ENCODE measurements around the gene TMIGD2.

TMIGD2 gene

GRCh38 chr19:4326215-4326836 lies 24.1 kb upstream of the TMIGD2 start:
- no peak for DNase-seq (ENCODE audit: low spot score)

DNA sequence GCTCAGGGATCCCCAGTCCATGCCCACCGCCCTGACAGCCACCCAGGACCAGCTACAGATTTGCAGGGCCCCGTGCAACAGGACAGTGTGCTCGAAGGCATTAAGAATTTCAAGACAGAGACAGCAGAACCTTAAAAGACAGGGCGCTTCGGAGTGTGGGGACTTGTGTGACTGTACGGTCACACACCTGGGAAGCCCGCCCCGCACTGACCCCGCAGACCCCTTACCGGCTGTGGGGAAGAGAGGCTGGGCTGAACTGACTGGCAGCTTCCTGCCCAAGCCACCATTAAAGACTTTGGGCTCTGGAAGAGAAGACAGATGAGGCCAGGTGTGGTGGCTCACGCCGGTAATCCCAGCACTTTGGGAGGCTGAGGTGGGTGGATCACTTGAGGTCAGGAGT lies 22.0 kb upstream of the TMIGD2 start:
- DNase-seq (ENCODE audit: low spot score) = no peak

DNA sequence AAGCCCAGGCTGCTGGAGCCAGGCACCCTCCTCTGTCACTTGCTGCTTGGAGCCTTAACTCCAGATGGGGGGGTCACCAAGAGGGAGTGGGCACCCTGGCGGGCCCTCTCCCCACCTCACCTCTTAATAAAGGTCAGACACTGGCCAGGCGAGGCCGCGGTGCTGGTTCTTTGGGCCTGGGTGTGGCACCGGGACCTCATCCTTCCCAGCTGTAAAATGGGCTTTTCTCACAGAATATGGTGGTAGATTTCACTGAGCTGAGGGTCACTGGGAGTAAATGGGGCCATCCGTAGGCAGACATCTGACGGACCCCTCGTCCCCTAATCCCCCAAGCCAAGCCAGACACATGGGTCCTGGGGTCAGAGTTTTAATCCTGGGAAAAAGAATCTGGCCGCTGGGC lies 21.5 kb upstream of the TMIGD2 start:
- no peak for DNase-seq (ENCODE audit: low spot score)

DNA sequence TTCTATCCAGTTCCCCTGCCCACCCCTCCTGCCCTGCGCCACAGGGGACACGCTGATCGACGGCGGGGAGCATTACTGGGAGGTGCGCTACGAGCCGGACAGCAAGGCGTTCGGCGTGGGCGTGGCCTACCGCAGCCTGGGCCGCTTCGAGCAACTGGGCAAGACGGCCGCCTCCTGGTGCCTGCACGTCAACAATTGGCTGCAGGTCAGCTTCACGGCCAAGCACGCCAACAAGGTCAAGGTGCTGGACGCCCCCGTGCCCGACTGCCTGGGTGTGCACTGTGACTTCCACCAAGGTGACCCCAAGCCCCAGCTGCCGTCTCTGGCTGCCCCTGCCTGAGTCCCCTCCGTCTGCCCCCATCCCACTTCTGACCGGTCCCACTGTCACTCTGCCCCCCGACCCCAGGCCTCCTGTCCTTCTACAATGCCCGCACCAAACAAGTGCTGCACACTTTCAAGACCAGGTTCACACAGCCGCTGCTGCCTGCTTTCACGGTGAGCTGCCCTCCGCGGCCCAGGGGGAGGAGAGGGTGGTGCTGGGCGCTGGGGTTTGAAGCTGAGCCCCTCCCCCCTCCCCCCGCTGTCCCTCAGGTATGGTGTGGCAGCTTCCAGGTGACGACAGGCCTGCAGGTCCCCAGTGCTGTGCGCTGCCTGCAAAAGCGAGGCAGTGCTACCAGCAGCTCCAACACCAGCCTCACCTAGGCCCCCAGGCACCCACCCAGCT lies 20.9 kb upstream of the TMIGD2 start:
- no peak for DNase-seq (ENCODE audit: low spot score)

- no peak for DNase-seq (ENCODE audit: low spot score)
These were observed 18.2 kb upstream of the TMIGD2 start for GRCh38 chr19:4320419-4320818.

- DNase-seq (ENCODE audit: low spot score) = no peak
These were observed 17.0 kb upstream of the TMIGD2 start for GRCh38 chr19:4319067-4319718.

DNA sequence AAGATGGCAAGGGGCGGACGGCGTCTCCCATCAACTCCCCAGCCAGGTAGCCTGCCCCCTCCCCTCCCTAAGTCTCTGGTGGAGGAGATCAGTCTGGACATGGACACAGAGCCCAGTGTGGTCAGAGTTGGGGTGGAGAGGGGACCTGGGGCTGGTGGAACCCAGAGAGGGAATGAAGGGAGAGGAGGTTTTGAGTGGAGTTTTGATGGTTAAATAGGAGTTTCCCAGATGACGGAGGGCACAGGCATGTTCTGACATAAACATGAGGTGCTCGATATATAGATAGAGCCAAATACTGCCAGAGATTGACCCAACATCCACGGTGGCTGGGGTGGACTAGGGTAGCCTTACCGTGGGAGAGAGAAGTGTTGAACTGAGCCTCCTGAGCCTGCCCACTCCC lies 16.3 kb upstream of the TMIGD2 start:
- no peak for DNase-seq (ENCODE audit: low spot score)

- DNase-seq (ENCODE audit: low spot score) = no peak
These were observed 14.8 kb upstream of the TMIGD2 start for GRCh38 chr19:4316956-4317355.

- no peak for DNase-seq (ENCODE audit: low spot score)
These were observed 11.8 kb upstream of the TMIGD2 start for GRCh38 chr19:4313847-4314490.

GRCh38 chr19:4310247-4311121 lies 8.3 kb upstream of the TMIGD2 start:
- DNase-seq (ENCODE audit: low spot score) = no peak

- DNase-seq (ENCODE audit: low spot score) = no peak
These were observed 3.5 kb upstream of the TMIGD2 start for GRCh38 chr19:4305659-4306058.

- no peak for DNase-seq (ENCODE audit: low spot score)
These were observed 3.0 kb upstream of the TMIGD2 start for GRCh38 chr19:4305257-4305612.

DNA sequence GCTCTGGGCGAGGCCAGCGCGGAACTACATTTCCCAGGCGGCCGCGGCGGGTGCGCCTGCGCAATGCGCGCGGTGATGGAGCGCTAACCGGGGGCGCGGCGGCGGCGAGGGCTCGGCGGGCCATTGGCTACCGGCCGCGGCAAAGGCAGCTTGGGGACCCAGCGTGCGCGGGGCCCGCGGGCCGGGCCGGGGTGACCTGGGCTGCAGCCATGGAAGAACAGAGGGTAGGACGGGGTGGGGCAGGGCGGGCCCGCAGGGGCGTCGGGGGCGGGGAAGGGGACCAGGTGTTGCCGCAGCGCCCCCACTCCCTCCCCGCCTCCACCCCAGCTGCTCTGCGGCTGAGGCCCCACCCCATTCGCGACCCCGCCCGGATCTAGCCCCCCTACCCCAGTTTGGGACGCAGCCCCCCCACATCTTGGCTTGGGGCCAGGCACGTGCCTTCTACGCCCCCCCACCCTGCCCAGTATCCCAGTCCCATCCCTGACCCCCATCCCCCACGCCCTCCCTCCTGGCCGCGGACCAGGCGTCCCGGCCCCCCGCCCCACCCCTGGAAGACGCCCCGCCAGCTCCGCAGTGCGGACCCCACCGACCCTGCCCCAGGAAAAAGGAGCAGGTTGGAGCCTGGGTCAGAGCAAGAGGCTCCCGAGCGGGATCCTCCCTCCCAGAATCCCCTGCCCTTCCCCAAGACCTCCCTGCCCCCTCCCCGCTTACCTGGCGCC lies 2.5 kb upstream of the TMIGD2 start, which contains the start of gene FSD1:
Gene FSD1, plus strand, starts transcription at position 61 of the 719 bp plus-strand sequence. Its CDS starts 149 bp downstream, at position 210.
- peak; percentile 99 for DNase-seq (ENCODE audit: low spot score)

DNA sequence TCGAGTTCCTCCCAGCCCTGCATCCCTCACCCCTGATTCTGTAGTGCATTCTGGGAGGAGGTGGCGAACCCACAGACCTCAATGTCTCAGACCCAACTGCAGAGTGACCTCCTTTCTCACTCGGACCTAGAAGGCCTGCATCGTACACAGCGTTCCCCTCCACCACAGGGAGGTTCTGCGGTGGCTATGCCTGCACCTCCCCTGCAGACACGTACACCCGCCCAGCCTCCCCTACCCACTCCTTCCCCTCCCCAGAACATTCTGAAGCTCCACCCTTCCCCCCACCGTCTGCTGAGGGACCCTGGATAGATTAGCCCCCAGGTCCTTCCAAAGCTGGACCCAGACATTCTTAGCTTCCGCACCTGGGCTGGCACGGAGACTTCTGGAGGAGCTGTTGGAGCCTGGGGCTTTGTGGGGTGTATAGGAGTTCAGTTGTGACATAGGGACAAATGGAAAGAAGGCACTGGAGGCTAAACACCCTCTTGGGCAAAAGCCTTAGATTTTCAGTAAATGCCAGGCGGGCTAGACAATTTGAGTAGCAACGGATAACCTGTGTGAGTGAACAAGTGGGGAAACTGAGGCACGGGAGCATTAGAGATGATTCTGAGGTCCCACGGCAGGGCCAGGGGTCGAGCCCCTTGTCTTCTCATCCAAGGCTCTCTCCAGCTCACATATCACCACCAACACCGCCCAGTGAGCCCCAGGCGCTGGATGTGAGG lies 1.8 kb upstream of the TMIGD2 start:
- DNase-seq (ENCODE audit: low spot score) = no peak

GRCh38 chr19:4301590-4302242 lies 473 bp downstream of the TMIGD2 start:
- no peak for DNase-seq (ENCODE audit: low spot score)

DNA sequence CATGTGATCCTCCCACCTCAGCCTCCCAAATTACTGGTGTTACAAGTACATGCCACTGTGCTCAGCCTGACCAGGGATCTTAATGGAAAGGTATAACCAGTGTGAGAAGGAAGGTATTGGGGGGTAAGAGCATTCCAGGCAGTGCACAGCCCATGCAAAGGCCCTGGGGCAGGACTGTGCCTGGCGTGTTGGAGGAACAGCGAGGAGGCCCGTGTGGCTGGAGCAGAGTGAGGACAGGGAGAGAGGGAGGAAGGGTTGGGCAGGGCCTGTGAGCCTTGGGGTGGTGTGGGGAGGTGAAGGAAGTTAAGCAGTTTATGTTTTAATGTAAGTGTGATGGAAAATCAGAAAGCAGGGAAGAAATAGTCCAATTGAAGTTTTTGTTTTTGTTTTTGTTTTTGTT lies 1.6 kb downstream of the TMIGD2 start:
- no peak for DNase-seq (ENCODE audit: low spot score)

GRCh38 chr19:4298810-4299550 lies 3.2 kb downstream of the TMIGD2 start:
- no peak for DNase-seq (ENCODE audit: low spot score)

GRCh38 chr19:4297901-4298809 lies 4.0 kb downstream of the TMIGD2 start:
- DNase-seq (ENCODE audit: low spot score) = no peak

Measured in AG20443 (cell line).